ENCODE data around the gene CD248. TPM values are rescaled to one million over a fixed set of nuclear protein-coding genes. Genes with fewer than 3 reads are reported as not detected.

Gene CD248
- total RNA-seq, 1 donor from 2014 or later = 109 TPM

DNA sequence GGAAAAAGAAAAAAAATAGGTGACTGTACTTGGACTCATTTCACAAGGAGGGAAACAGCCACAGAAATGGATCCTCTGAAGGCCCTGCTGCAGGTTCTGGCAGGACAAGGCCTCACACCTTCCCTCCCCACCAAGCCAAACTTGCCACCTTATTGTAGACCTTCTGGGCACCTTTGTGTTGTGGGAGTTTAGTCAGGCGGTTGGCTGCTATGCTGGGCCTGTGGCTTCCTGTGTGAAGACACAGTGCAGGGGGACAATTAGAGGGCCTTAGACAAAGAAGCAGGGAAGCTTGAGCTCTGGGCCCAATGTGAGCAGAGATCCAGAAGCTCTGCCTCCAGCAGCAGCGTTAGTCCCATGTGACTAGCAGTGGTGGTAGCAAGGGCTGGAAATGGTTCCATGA lies 44.2 kb downstream of the CD248 start:
- H3K27ac Mint-ChIP-seq (ENCODE audit: unreplicated experiment) = no peak overlapping the region
- H3K4me1 Mint-ChIP-seq (ENCODE audit: low read depth) = peaks cover 18% of the 10 kb centered on the region
- TF ChIP-seq, protein P1, sequence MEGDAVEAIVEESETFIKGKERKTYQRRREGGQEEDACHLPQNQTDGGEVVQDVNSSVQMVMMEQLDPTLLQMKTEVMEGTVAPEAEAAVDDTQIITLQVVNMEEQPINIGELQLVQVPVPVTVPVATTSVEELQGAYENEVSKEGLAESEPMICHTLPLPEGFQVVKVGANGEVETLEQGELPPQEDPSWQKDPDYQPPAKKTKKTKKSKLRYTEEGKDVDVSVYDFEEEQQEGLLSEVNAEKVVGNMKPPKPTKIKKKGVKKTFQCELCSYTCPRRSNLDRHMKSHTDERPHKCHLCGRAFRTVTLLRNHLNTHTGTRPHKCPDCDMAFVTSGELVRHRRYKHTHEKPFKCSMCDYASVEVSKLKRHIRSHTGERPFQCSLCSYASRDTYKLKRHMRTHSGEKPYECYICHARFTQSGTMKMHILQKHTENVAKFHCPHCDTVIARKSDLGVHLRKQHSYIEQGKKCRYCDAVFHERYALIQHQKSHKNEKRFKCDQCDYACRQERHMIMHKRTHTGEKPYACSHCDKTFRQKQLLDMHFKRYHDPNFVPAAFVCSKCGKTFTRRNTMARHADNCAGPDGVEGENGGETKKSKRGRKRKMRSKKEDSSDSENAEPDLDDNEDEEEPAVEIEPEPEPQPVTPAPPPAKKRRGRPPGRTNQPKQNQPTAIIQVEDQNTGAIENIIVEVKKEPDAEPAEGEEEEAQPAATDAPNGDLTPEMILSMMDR (IDR thresholded peaks at IDR 0.05) = no peak
- no peak for DNase-seq (ENCODE audit: low spot score)
- no peaks in the 10 kb centered on the region for H3K27me3 Mint-ChIP-seq (ENCODE audit: low read depth)
- H3K4me3 Mint-ChIP-seq (ENCODE audit: unreplicated experiment) = no peak overlapping the region
- H3K9me3 Mint-ChIP-seq (ENCODE audit: low read depth) = no peaks in the 10 kb centered on the region
- peaks cover 26% of the 10 kb centered on the region for H3K36me3 Mint-ChIP-seq (ENCODE audit: low read depth)

- H3K4me3 Mint-ChIP-seq (ENCODE audit: unreplicated experiment) = no peak overlapping the region
- H3K4me1 Mint-ChIP-seq (ENCODE audit: low read depth) = peaks cover 23% of the 10 kb centered on the region
- H3K36me3 Mint-ChIP-seq (ENCODE audit: low read depth) = peaks cover 28% of the 10 kb centered on the region
- no peak overlapping the region for H3K27ac Mint-ChIP-seq (ENCODE audit: unreplicated experiment)
- no peaks in the 10 kb centered on the region for H3K9me3 Mint-ChIP-seq (ENCODE audit: low read depth)
- TF ChIP-seq, protein P1 (IDR thresholded peaks at IDR 0.05) = no peak
- DNase-seq (ENCODE audit: low spot score) = no peak
- H3K27me3 Mint-ChIP-seq (ENCODE audit: low read depth) = no peaks in the 10 kb centered on the region
These were observed 45.0 kb downstream of the CD248 start for GRCh38 chr11:66271816-66272215.

DNA sequence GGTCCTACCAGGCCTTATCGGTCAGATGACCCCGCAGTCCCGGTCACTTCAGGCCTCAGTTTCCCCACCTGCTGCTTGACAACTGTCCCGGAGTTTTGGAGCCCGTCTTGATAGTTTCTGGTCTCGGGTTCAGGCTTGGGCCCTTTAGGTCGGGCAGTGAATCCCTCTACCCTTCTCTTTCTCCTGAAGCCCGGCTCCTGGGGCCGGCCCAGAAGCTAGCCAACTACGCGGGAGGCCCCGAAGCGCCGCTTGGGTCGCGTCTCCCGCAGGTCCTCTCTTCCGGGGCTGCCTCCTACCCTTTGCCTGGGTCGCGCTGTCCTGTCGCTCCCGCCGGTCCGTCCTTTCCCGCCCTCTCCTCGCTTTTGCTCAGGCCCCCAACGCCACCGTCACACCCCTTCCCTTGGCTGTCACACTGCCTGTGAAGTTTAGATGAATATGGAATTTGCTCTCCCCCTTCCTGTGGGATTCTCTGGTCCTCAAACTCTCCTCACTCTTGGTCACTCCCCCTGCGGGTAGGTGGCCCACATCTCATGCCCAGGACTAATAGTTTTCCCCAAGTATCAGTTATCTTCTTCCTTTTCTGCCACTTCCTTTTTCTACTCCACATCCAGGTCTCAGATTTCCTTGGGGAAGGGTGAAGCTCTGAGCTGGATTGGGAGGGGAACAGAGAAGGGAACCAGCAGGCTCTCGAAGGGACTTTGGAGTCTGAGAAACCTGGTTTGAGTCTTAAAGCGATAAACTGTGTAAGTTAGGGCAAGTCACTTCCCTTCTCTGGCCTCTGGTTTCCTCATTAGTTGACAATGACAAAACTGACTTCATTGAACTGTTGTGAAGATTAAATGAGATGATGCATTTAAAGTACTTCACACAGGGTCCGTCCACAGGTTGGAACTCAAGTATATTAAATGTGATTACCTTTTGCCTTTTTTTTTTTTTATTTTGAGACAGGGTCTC lies 47.6 kb downstream of the CD248 start:
- Mint-ChIP-seq H3K4me3 (ENCODE audit: unreplicated experiment) (peak overlapping the region; percentile 93), H3K9me3 (ENCODE audit: low read depth) (no peaks in the 10 kb centered on the region), H3K27ac (ENCODE audit: unreplicated experiment) (peak overlapping the region; percentile 98), H3K4me1 (ENCODE audit: low read depth) (peaks cover 26% of the 10 kb centered on the region), H3K36me3 (ENCODE audit: low read depth) (peaks cover 31% of the 10 kb centered on the region), H3K27me3 (ENCODE audit: low read depth) (no peaks in the 10 kb centered on the region)
- TF ChIP-seq, protein P1 (IDR thresholded peaks at IDR 0.05) = peak; percentile 64
- no peak for DNase-seq (ENCODE audit: low spot score)

DNA sequence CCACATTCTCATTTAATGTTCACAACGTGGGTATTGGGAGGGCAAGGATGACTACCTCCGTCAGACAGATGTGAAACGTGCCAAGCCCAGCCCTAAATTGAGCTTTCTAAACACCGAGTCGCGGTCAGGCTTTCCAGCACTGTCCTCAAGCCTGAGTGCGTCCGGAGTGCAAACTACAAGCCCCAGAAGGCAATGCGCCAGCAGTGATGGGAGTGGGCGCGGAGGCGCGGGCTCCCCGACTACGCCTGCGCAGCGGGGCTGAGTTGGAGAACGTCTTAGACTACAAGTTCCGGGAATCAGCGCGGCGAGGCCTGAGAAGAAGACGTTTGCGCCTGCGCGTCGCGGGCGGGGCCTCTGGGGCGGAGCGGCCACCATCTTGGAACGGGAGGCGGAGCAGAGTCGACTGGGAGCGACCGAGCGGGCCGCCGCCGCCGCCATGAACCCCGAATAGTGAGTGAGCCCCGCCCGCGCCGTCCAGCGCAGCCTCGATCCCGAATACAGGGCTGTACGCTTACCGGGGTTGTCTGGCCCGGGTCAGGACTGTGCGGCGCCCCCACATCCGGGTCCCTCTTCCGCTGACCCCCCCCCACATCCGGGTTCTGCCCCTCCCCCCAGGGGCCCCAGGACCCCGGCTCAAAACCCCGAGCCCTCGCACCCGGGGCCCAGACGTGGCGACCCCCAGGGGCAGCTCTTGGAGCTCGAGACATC lies 48.4 kb downstream of the CD248 start, which contains the start of gene RAB1B:
TSS of gene RAB1B (plus strand) at position 396 of the 708 bp plus-strand sequence. CDS start at position 437, 41 bp downstream.
- no peaks in the 10 kb centered on the region for H3K9me3 Mint-ChIP-seq (ENCODE audit: low read depth)
- TF ChIP-seq, protein P1 (IDR thresholded peaks at IDR 0.05) = no peak
- peak within 1 kb of the TSS; percentile 93 for H3K4me3 Mint-ChIP-seq (ENCODE audit: unreplicated experiment)

More for the DNA sequence above, 48.4 kb downstream of the CD248 start, which contains the start of gene RAB1B:
- no peaks in the 10 kb centered on the region for H3K27me3 Mint-ChIP-seq (ENCODE audit: low read depth)
- H3K36me3 Mint-ChIP-seq (ENCODE audit: low read depth) = peaks cover 28% of the 10 kb centered on the region
- DNase-seq (ENCODE audit: low spot score) = peak; percentile 100
- H3K27ac Mint-ChIP-seq (ENCODE audit: unreplicated experiment) = peak within 1 kb of the TSS; percentile 98
- H3K4me1 Mint-ChIP-seq (ENCODE audit: low read depth) = peaks cover 26% of the 10 kb centered on the region

All from chondrocyte (in vitro differentiated cells).